CD14-positive monocyte (primary cell): ENCODE data around the gene EPGN. TPM values are rescaled to one million over a fixed set of nuclear protein-coding genes. Genes with fewer than 3 reads are reported as not detected.
A peak's percentile ranks its signal among the peaks of the same experiment; 100 is the strongest.

Source experiments
- DNase-seq, 3 donors: peaks; one replicate each; pipeline ENCODE4 v3.0.0-alpha.2; 2011 to 2022
- H2AFZ ChIP-seq: 2 replicates; pipeline ENCODE4 v1.6.0; 2012; ENCODE audit warnings: mild to moderate bottlenecking, low read depth, low read length, inconsistent platforms; ENCODE audit not compliant: insufficient read depth, poor library complexity, severe bottlenecking
- H3K27ac ChIP-seq, 2 donors: 1 replicate in 1 of 2; 2 replicates in 1 of 2; pipeline ENCODE4 v1.5.1; 2012 to 2013; ENCODE audit warnings: low read length in 2 of 2, control low read depth in 1 of 2, inconsistent platforms in 1 of 2, low read depth in 1 of 2, mild to moderate bottlenecking in 1 of 2
- H3K27me3 ChIP-seq, 2 donors: one replicate each; pipeline versions ENCODE4 v1.6.0 to v1.6.1; 2011 to 2013; ENCODE audit warnings: low read length in 2 of 2; ENCODE audit not compliant: control insufficient read depth in 2 of 2, insufficient read depth in 2 of 2
- H3K36me3 ChIP-seq, 2 donors: replicated peaks in 1 of 2; 1 replicate in 1 of 2; 2 replicates in 1 of 2; pipeline versions ENCODE4 v1.5.1 to v1.6.1; 2012 to 2013; ENCODE audit warnings: low read length in 2 of 2, control low read depth in 1 of 2, inconsistent platforms in 1 of 2, mild to moderate bottlenecking in 1 of 2; ENCODE audit not compliant: insufficient read depth in 2 of 2, control insufficient read depth in 1 of 2
- H3K4me1 ChIP-seq, 2 donors: 1 replicate in 1 of 2; 2 replicates in 1 of 2; pipeline versions ENCODE4 v1.5.1 to v1.6.1; 2012 to 2013; ENCODE audit warnings: low read length in 2 of 2, control low read depth in 1 of 2, inconsistent platforms in 1 of 2, mild to moderate bottlenecking in 1 of 2, moderate library complexity in 1 of 2; ENCODE audit not compliant: insufficient read depth in 2 of 2, control insufficient read depth in 1 of 2
- H3K4me2 ChIP-seq: replicated peaks from 2 replicates; pipeline ENCODE3; 2012; ENCODE audit warnings: low read length, moderate library complexity, mild to moderate bottlenecking; ENCODE audit not compliant: poor library complexity, severe bottlenecking; ENCODE audit errors: extremely low read depth
- H3K4me3 ChIP-seq, 3 experiments: fragments of 200-600 bp in 1 of 3; sonication (generic) in 1 of 3; replicated peaks in 1 of 3; 1 replicate in 2 of 3; 2 replicates in 1 of 3; pipeline ENCODE4 v1.5.1; 2011 to 2013; ENCODE audit warnings: low read length in 3 of 3, mild to moderate bottlenecking in 3 of 3, control low read depth in 2 of 3, low read depth in 2 of 3, inconsistent platforms in 1 of 3, moderate library complexity in 1 of 3
- H3K79me2 ChIP-seq: 2 replicates; pipeline ENCODE4 v1.6.0; 2012; ENCODE audit warnings: mild to moderate bottlenecking, control low read depth, inconsistent platforms, low read length, moderate library complexity; ENCODE audit not compliant: insufficient read depth
- H3K9ac ChIP-seq: 2 replicates; pipeline ENCODE4 v1.6.0; 2017; ENCODE audit warnings: low read length, mild to moderate bottlenecking; ENCODE audit not compliant: insufficient read depth, poor library complexity, severe bottlenecking
- H3K9me3 ChIP-seq, 2 donors: replicated peaks in 1 of 2; 1 replicate in 1 of 2; 2 replicates in 1 of 2; pipeline versions ENCODE4 v1.5.1 to v1.6.1; 2012 to 2013; ENCODE audit warnings: low read length in 2 of 2, control low read depth in 1 of 2; ENCODE audit not compliant: control insufficient read depth in 1 of 2, insufficient read depth in 1 of 2
- H4K20me1 ChIP-seq: 2 replicates; pipeline ENCODE4 v1.6.0; 2012; ENCODE audit warnings: mild to moderate bottlenecking, low read length, control low read depth, moderate library complexity; ENCODE audit not compliant: insufficient read depth
- H3K27ac Mint-ChIP-seq, 7 donors: one replicate each; pipeline ENCODE4 v1.8.0; 2020; ENCODE audit warnings: mild to moderate bottlenecking in 7 of 7, mixed read lengths in 7 of 7, moderate library complexity in 6 of 7, inconsistent platforms in 2 of 7
- H3K27me3 Mint-ChIP-seq, 3 donors: one replicate each; pipeline ENCODE4 v1.8.0; 2021 to 2022; ENCODE audit warnings: low read depth in 3 of 3, mild to moderate bottlenecking in 3 of 3, mixed read lengths in 3 of 3, moderate library complexity in 3 of 3, inconsistent platforms in 1 of 3
- H3K36me3 Mint-ChIP-seq, 2 donors: one replicate each; pipeline ENCODE4 v1.8.0; 2020; ENCODE audit warnings: mixed read lengths in 2 of 2, inconsistent platforms in 1 of 2, mild to moderate bottlenecking in 1 of 2
- H3K4me1 Mint-ChIP-seq: one replicate; pipeline ENCODE4 v1.8.0; 2020; ENCODE audit warnings: mild to moderate bottlenecking, mixed read lengths
- H3K4me3 Mint-ChIP-seq, 2 donors: one replicate each; pipeline ENCODE4 v1.8.0; 2020; ENCODE audit warnings: mild to moderate bottlenecking in 2 of 2, mixed read lengths in 2 of 2, moderate library complexity in 1 of 2
- H3K9me3 Mint-ChIP-seq, 7 donors: one replicate each; pipeline ENCODE4 v1.8.0; 2020 to 2022; ENCODE audit warnings: mixed read lengths in 7 of 7, mild to moderate bottlenecking in 6 of 7, moderate library complexity in 6 of 7, inconsistent platforms in 2 of 7
- CTCF ChIP-seq: fragments of 200-600 bp; IDR thresholded peaks from one replicate; pipeline ENCODE4 v1.8.0; 2022; ENCODE audit warnings: antibody characterized with exemption, mild to moderate bottlenecking
- WGBS: methylation state at CpG from one replicate; pipeline ENCODE4 v1.1.5; 2013; ENCODE audit warnings: missing lambda C conversion rate; ENCODE audit not compliant: insufficient coverage; 5-methylcytosine and 5-hydroxymethylcytosine counted together
- intact Hi-C, 2 donors: fragments of 100-400 bp; cut with micrococcal nuclease; formaldehyde crosslinking; loops; one replicate each; pipeline versions ENCODE4 v1.15.0 to v1.15.1; 2023
- polyA plus RNA-seq, 3 donors: library from polyadenylated mRNA; depleted of rRNA in 1 of 3; unstranded in 2 of 3; stranded (reverse) in 1 of 3; fragments of 300-500 nt in 2 of 3; fragments of >200 nt in 1 of 3; fragmentation: Illumina TruSeq in 2 of 3; gene quantifications; 1 replicate in 2 of 3; 2 replicates in 1 of 3; pipeline ENCODE4 v1.2.3, GENCODE V29; 2012 to 2021

Gene EPGN
- polyA plus RNA-seq, 3 donors: not detected

- Histone ChIP-seq H2AFZ (no peak overlapping the region), H4K20me1 (no peaks in the 10 kb centered on the region), H3K36me3 (no peaks in the 10 kb centered on the region), H3K4me3 (no peak overlapping the region), H3K4me1 (no peaks in the 10 kb centered on the region), H3K27me3 (no peaks in the 10 kb centered on the region), H3K9me3 (no peaks in the 10 kb centered on the region), H3K4me2 (no peak overlapping the region), H3K9ac (no peak overlapping the region), H3K79me2 (no peaks in the 10 kb centered on the region), H3K27ac (no peak overlapping the region)
- Mint-ChIP-seq H3K36me3 (no peaks in the 10 kb centered on the region), H3K27ac (no peak overlapping the region), H3K4me1 (peaks cover 6% of the 10 kb centered on the region), H3K4me3 (no peak overlapping the region), H3K9me3 (peaks cover 0 to 5% (median 0%) of the 10 kb centered on the region in 7 donors), H3K27me3 (no peaks in the 10 kb centered on the region)
- intact Hi-C loops: no loop called here
- no peak for TF ChIP-seq CTCF
- peak in 1 of 3 donors; percentile 17 for DNase-seq
These were observed 40.2 kb upstream of the EPGN start for GRCh38 chr4:74267998-74268606.

GRCh38 chr4:74268643-74269042 is 39.6 kb upstream of the EPGN start:
- intact Hi-C loops: no loop called here
- no CpG with 5 or more reads among the region's 2 CpGs for WGBS
- peaks cover 3% of the 10 kb centered on the region for H3K4me1 Mint-ChIP-seq
- Histone ChIP-seq H3K36me3 (no peaks in the 10 kb centered on the region), H3K79me2 (no peaks in the 10 kb centered on the region), H3K27me3 (no peaks in the 10 kb centered on the region), H4K20me1 (no peaks in the 10 kb centered on the region), H3K4me2 (no peak overlapping the region), H3K9me3 (no peaks in the 10 kb centered on the region), H3K27ac (no peak overlapping the region), H3K9ac (no peak overlapping the region), H3K4me1 (no peaks in the 10 kb centered on the region), H3K4me3 (no peak overlapping the region), H2AFZ (no peak overlapping the region)
- no peak overlapping the region for H3K27ac Mint-ChIP-seq
- no peaks in the 10 kb centered on the region for H3K27me3 Mint-ChIP-seq
- peaks cover 0 to 5% (median 0%) of the 10 kb centered on the region in 7 donors for H3K9me3 Mint-ChIP-seq
- no peaks in the 10 kb centered on the region for H3K36me3 Mint-ChIP-seq
- TF ChIP-seq CTCF: no peak
- no peak for DNase-seq
- no peak overlapping the region for H3K4me3 Mint-ChIP-seq
